Uterus (tissue), 2 donors: ENCODE results near the gene UBE2H.

ENCODE experiments used
- CTCF ChIP-seq, 4 experiments: fragments of 200-600 bp in 2 of 4; fragments of 450-650 bp in 2 of 4; sonication (generic) in 2 of 4; IDR thresholded peaks; one replicate each; pipeline ENCODE4 v1.5.1; 2016 to 2019; ENCODE audit warnings: antibody characterized with exemption in 4 of 4, mild to moderate bottlenecking in 2 of 4, moderate library complexity in 1 of 4
- POLR2A ChIP-seq, 2 donors: fragments of 450-650 bp; IDR thresholded peaks; one replicate each; pipeline ENCODE4 v1.6.1; 2016; ENCODE audit warnings: antibody characterized with exemption in 2 of 2, mild to moderate bottlenecking in 1 of 2, moderate library complexity in 1 of 2

- TF ChIP-seq CTCF (IDR thresholded peaks at IDR 0.05) (no peak), POLR2A (IDR thresholded peaks at IDR 0.05) (no peak)
Observed at GRCh38 chr7:129919492-129919891, 33.3 kb downstream of the UBE2H start.
